ENCODE results near the gene COL13A1.

Gene COL13A1

GRCh38 chr10:69866246-69866687 lies 64.6 kb downstream of the COL13A1 start:
- Histone ChIP-seq H3K4me3 (peak overlapping the region in 1 of 2 donors; percentile 51), H3K27me3 (no peaks in the 10 kb centered on the region), H3K36me3 (no peaks in the 10 kb centered on the region), H3K9me3 (no peaks in the 10 kb centered on the region), H3K4me1 (peaks cover 0 to 32% (median 24%) of the 10 kb centered on the region in 4 donors), H3K27ac (peak overlapping the region; percentile 57 to 76)
- DNase-seq = no peak
- intact Hi-C loops (cut with DNase I; ENCODE audit: low total_unique reads) = no loop called here
- TF ChIP-seq CTCF (IDR thresholded peaks at IDR 0.05) = no peak

- no peak for DNase-seq
- no peak for TF ChIP-seq CTCF (IDR thresholded peaks at IDR 0.05)
- Histone ChIP-seq H3K27ac (peak overlapping the region; percentile 57 to 76), H3K4me3 (peak overlapping the region; percentile 42 to 51), H3K9me3 (no peaks in the 10 kb centered on the region), H3K27me3 (no peaks in the 10 kb centered on the region), H3K4me1 (peaks cover 0 to 26% (median 18%) of the 10 kb centered on the region in 4 donors), H3K36me3 (no peaks in the 10 kb centered on the region)
- intact Hi-C loops (cut with DNase I; ENCODE audit: low total_unique reads) = no loop called here
Observed at GRCh38 chr10:69866688-69867461, 65.2 kb downstream of the COL13A1 start.

- Histone ChIP-seq H3K27me3 (no peaks in the 10 kb centered on the region), H3K4me1 (peaks cover 0 to 25% (median 14%) of the 10 kb centered on the region in 4 donors), H3K4me3 (no peak overlapping the region), H3K36me3 (no peaks in the 10 kb centered on the region), H3K27ac (no peak overlapping the region), H3K9me3 (no peaks in the 10 kb centered on the region)
- intact Hi-C loops (cut with DNase I; ENCODE audit: low total_unique reads) = no loop called here
- no peak for TF ChIP-seq CTCF (IDR thresholded peaks at IDR 0.05)
- DNase-seq = no peak
Observed at GRCh38 chr10:69867699-69868558, 66.2 kb downstream of the COL13A1 start.

- no peak for DNase-seq
- Histone ChIP-seq H3K4me3 (no peak overlapping the region), H3K9me3 (no peaks in the 10 kb centered on the region), H3K4me1 (peaks cover 0 to 25% (median 14%) of the 10 kb centered on the region in 4 donors), H3K27me3 (no peaks in the 10 kb centered on the region), H3K27ac (no peak overlapping the region), H3K36me3 (no peaks in the 10 kb centered on the region)
- TF ChIP-seq CTCF (IDR thresholded peaks at IDR 0.05) = no peak
- intact Hi-C loops (cut with DNase I; ENCODE audit: low total_unique reads) = no loop called here
Observed at GRCh38 chr10:69868821-69869220, 67.1 kb downstream of the COL13A1 start.

- H3K9me3 ChIP-seq = no peaks in the 10 kb centered on the region
- TF ChIP-seq CTCF (IDR thresholded peaks at IDR 0.05) = no peak
- DNase-seq = no peak
- no peak overlapping the region for H3K4me3 ChIP-seq
- intact Hi-C loops (cut with DNase I; ENCODE audit: low total_unique reads) = no loop called here
- H3K27ac ChIP-seq = no peak overlapping the region
- no peaks in the 10 kb centered on the region for H3K27me3 ChIP-seq
- no peaks in the 10 kb centered on the region for H3K36me3 ChIP-seq
- H3K4me1 ChIP-seq = peaks cover 0 to 25% (median 14%) of the 10 kb centered on the region in 4 donors
Observed at GRCh38 chr10:69869291-69869961, 67.7 kb downstream of the COL13A1 start.

All from tibial artery (tissue), 4 donors.